Central memory CD8-positive, alpha-beta T cell (primary cell): ENCODE measurements around the gene BFAR.
"Not testable (repeated sequence)": the region's sequence is repeated elsewhere in the genome, so short reads cannot be mapped to it uniquely, and the experiment has no call there.

Experiments
- ATAC-seq: fragments of 150-1000 bp; cut with Tn5 transposase; replicated peaks from 2 replicates; pipeline ENCODE4 v1.10.0; 2022; ENCODE audit warnings: mild to moderate bottlenecking, moderate FRiP score, moderate number of reproducible peaks; ENCODE audit not compliant: poor library complexity, severe bottlenecking; ENCODE audit errors: extremely low read depth
- DNase-seq, 2 donors: peaks; one replicate each; pipeline ENCODE4 v3.0.0; 2021; ENCODE audit warnings: low spot score in 2 of 2
- H3K27ac Mint-ChIP-seq: one replicate; pipeline ENCODE4 v1.8.0; 2022; ENCODE audit warnings: low read depth, mild to moderate bottlenecking, moderate library complexity, mixed read lengths
- H3K27me3 Mint-ChIP-seq: one replicate; pipeline ENCODE4 v1.8.0; 2022; ENCODE audit warnings: mixed read lengths
- H3K36me3 Mint-ChIP-seq: one replicate; pipeline ENCODE4 v1.8.0; 2022; ENCODE audit warnings: mild to moderate bottlenecking, moderate library complexity, mixed read lengths; ENCODE audit not compliant: insufficient read depth
- H3K4me1 Mint-ChIP-seq: one replicate; pipeline ENCODE4 v1.8.0; 2022; ENCODE audit warnings: mixed read lengths
- H3K4me3 Mint-ChIP-seq: one replicate; pipeline ENCODE4 v1.8.0; 2022; ENCODE audit warnings: mild to moderate bottlenecking, moderate library complexity, mixed read lengths
- H3K9me3 Mint-ChIP-seq: one replicate; pipeline ENCODE4 v1.8.0; 2022; ENCODE audit warnings: mixed read lengths

The BFAR gene

DNA sequence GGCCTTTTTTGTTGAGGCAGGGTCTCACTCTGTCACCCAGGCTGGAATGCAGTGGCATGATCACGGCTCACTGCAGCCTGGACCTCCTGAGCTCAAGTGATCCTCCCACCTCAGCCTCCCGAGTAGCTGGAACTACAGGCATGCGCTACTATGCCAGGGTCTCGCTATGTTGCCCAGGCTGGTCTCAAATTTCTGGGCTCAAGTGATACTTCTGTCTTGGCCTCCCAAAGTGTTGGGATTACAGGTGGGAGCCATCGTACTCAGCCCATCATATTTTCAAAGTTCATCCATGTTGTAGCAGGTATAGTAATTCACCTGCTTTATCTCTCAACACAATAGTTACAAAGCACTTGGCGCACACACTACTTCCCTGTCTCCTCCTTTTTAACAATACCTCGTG lies 47.6 kb downstream of the BFAR start:
- not testable (repeated sequence) for H3K4me1 Mint-ChIP-seq, ATAC-seq, H3K4me3 Mint-ChIP-seq, DNase-seq, H3K27ac Mint-ChIP-seq, H3K9me3 Mint-ChIP-seq, H3K36me3 Mint-ChIP-seq
- H3K27me3 Mint-ChIP-seq, result peaks cover 28% of the 10 kb centered on the region

GRCh38 chr16:14681115-14681514 lies 48.4 kb downstream of the BFAR start:
- peaks cover 28% of the 10 kb centered on the region for H3K27me3 Mint-ChIP-seq
- no peak overlapping the region for H3K27ac Mint-ChIP-seq
- H3K4me1 Mint-ChIP-seq, result no peaks in the 10 kb centered on the region
- H3K9me3 Mint-ChIP-seq, result no peaks in the 10 kb centered on the region
- peaks cover 1% of the 10 kb centered on the region for H3K36me3 Mint-ChIP-seq
- no peak for ATAC-seq
- no peak overlapping the region for H3K4me3 Mint-ChIP-seq
- DNase-seq, result no peak

GRCh38 chr16:14682121-14682520 lies 49.4 kb downstream of the BFAR start:
- no peak overlapping the region for H3K4me3 Mint-ChIP-seq
- no peak for ATAC-seq
- H3K9me3 Mint-ChIP-seq, result no peaks in the 10 kb centered on the region
- H3K27me3 Mint-ChIP-seq, result peaks cover 28% of the 10 kb centered on the region
- no peak for DNase-seq
- peaks cover 1% of the 10 kb centered on the region for H3K36me3 Mint-ChIP-seq
- H3K27ac Mint-ChIP-seq, result no peak overlapping the region
- H3K4me1 Mint-ChIP-seq, result no peaks in the 10 kb centered on the region

DNA sequence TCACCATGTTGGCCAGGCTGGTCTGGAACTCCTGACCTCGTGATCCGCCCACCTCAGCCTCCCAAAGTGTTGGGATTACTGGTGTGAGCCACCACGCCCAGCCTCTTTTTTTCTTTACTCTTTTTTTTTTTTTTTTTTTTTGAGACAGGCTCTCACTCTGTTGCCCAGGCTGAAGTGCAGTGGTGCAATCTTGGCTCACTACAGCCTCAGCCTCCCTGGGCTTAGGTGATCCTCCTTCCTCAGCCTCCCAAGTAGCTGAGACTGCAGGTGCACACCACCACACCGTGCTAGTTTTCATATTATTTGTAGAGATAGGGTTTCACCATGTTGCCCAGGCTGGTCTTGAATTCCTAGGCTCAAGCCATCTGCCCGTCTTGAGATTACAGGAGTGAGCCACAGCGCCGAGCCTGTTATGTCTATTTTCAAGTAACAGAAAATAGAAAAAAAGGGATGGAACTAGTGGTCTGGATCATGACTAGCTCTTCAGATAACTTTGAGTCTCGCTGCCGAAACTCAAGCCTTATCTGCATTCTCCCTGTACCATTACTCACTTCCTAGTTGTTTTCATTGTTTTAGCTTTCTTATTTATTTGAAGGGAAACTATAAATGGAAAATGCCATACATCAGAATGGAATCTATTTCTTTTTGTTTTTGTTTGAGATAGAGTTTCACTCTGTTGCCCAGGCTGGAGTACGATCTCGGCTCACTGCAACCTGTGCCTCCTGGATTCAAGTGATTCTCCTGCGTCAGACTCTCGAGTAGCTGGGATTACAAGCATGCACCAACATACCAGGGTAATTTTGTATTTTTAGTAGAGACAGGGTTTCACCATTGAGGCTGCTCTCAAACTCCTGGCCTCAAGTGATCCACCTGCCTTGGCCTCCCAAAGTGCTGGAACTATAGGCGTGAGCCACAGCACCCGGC lies 53.4 kb downstream of the BFAR start:
- DNase-seq, H3K4me3 Mint-ChIP-seq, H3K4me1 Mint-ChIP-seq, H3K36me3 Mint-ChIP-seq, H3K27me3 Mint-ChIP-seq, ATAC-seq, H3K27ac Mint-ChIP-seq, H3K9me3 Mint-ChIP-seq: not testable (repeated sequence)

- not testable (repeated sequence) for H3K4me1 Mint-ChIP-seq, H3K36me3 Mint-ChIP-seq, H3K27me3 Mint-ChIP-seq, H3K9me3 Mint-ChIP-seq, H3K4me3 Mint-ChIP-seq, DNase-seq, ATAC-seq, H3K27ac Mint-ChIP-seq
Measured at GRCh38 chr16:14694129-14694528, 61.4 kb downstream of the BFAR start, which contains the start of gene PLA2G10. Gene PLA2G10, minus strand, starts transcription at chr16:14694308. Its CDS starts 79 bp downstream, at chr16:14694229.

DNA sequence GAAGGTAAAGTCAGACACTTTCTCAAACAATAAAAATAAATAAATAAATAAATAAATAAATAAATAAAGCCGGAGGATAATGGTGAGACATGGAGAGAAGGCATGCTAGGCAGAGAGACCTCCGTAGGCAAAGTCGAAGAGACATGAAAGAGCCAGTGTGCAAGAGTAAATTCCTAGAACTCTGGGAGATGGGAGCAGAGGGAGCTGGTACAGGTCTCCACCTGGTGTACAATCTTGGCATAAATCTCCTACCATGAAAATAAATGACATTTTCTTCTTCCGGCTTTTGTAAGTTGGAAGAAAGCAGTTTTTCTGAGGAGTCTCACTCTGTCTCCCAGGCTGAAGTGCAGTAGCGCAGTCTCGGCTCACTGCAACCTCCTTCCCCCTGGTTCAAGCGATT lies 69.1 kb downstream of the BFAR start:
- H3K9me3 Mint-ChIP-seq, H3K4me1 Mint-ChIP-seq, ATAC-seq, H3K4me3 Mint-ChIP-seq, H3K27me3 Mint-ChIP-seq, H3K27ac Mint-ChIP-seq, DNase-seq, H3K36me3 Mint-ChIP-seq: not testable (repeated sequence)

- not testable (repeated sequence) for H3K4me3 Mint-ChIP-seq, ATAC-seq, H3K27me3 Mint-ChIP-seq
Measured at GRCh38 chr16:14702672-14703071, 69.9 kb downstream of the BFAR start.

GRCh38 chr16:14703156-14704011 lies 70.6 kb downstream of the BFAR start, which contains the start of gene NPIPA3:
Gene NPIPA3, plus strand, starts transcription at chr16:14703411. Its CDS starts 5,533 bp downstream, at chr16:14708944.
- not testable (repeated sequence) for H3K27ac Mint-ChIP-seq, H3K9me3 Mint-ChIP-seq, H3K4me1 Mint-ChIP-seq, DNase-seq, H3K4me3 Mint-ChIP-seq, H3K27me3 Mint-ChIP-seq, H3K36me3 Mint-ChIP-seq
- ATAC-seq, result peak; percentile 100

More at GRCh38 chr16:14702672-14703071, 69.9 kb downstream of the BFAR start:
- not testable (repeated sequence) for H3K36me3 Mint-ChIP-seq, DNase-seq, H3K27ac Mint-ChIP-seq, H3K4me1 Mint-ChIP-seq, H3K9me3 Mint-ChIP-seq
